ENCODE results near the gene SLC16A13.
A peak's percentile ranks its signal among the peaks of the same experiment; 100 is the strongest.
"Not testable (repeated sequence)": the region's sequence is repeated elsewhere in the genome, so short reads cannot be mapped to it uniquely, and the experiment has no call there.

Gene SLC16A13

DNA sequence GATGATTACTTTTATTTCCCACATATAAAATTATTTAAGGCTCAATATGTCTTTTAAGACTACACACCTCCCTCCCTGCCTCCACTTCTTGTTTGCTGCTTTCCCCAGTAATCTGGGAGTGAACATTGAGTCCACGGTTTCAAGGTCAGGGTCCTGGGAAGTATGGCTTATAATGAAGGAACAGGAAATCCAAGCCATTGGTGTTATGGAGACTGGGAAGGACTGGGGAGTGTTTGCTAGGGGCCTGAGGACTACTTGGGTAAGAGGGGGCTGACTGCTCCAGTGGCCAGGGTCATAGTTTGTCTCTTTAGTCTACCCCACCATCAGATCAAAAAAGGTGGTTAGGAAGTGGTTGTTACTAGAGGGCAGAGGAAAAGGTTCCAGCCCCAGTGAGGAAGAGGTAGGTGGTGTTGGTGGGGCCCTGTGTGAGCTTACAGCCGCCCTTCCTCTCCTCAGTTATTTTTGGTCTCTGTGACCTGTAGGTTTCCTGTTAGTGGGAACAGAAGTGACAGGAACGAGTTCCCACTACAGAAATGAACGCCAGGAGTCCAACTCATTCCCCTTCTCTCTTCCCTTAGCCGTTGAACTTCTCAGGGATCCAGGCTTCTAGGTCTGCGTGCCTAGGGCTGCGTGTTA lies 742 bp upstream of the SLC16A13 start:
- no peak for DNase-seq

DNA sequence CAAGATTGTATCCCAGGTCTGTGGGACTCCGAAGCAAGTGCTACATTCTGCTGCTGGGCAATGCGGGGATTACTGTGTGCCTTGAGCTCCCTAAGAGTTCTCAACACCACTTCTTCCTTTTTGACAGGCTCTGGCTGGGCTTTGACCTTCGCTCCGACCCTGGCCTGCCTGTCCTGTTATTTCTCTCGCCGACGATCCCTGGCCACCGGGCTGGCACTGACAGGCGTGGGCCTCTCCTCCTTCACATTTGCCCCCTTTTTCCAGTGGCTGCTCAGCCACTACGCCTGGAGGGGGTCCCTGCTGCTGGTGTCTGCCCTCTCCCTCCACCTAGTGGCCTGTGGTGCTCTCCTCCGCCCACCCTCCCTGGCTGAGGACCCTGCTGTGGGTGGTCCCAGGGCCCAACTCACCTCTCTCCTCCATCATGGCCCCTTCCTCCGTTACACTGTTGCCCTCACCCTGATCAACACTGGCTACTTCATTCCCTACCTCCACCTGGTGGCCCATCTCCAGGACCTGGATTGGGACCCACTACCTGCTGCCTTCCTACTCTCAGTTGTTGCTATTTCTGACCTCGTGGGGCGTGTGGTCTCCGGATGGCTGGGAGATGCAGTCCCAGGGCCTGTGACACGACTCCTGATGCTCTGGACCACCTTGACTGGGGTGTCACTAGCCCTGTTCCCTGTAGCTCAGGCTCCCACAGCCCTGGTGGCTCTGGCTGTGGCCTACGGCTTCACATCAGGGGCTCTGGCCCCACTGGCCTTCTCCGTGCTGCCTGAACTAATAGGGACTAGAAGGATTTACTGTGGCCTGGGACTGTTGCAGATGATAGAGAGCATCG lies 2.4 kb downstream of the SLC16A13 start:
- DNase-seq, result no peak

DNA sequence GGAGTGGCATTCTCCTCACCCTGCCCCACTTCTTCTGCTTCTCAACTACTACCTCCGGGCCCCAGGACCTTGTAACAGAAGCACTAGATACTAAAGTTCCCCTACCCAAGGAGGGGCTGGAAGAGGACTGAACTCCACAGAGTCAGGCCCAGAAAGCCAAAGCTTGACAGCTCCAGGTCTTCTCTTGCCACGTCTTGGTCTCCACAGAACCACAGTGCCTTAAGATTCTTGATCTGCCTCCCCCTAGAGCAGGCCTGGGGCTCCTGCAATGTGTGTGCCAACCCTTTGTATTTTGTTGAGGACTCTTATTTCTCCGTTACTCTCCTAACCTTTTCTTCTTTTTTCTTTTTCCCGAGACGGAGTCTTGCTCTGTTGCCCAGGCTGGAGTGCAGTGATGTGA lies 4.0 kb downstream of the SLC16A13 start:
- no peak for DNase-seq

DNA sequence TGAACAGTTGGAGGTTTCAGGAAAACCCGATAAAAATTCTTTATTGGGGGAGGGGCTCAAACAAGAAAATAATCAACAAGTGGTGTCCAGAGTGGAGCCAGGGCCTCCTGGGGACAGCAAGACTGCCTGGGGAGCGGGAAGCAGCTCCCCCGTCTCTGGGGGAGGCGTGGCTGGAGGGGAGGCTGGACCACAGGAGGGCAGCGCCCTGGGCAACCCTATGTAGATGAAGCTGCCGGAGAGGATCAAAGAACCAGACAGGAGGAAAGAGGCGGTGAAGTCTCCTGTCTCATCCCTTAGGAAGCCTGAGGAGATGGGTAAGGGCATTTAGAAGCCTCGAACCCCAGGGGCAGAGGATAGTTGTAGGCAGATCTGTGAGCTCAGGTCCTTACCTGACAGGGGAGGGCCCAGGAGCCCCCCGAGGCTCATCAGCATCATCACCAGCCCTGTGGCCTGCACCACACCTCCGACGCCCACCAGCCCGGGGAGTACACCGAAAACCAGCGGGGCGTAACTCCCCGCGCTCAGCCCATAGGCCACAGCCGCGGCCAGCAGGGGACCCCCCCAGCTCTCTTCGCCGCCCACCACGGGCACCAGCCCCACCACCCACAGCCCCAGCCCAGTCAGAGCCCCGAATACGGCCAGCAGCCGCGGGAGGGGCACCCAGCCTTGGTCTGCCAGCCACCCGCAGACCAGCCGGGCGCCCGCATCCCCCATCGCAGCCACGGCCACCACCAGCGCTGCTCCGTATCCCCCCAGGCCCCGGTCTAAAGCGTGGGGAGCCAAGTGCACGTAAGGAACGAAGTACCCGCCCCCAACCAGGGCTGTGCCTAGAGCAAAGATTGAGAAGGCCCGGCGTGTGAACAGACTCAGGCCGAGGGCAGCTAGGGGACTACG lies 6.0 kb downstream of the SLC16A13 start:
- no peak for DNase-seq

DNA sequence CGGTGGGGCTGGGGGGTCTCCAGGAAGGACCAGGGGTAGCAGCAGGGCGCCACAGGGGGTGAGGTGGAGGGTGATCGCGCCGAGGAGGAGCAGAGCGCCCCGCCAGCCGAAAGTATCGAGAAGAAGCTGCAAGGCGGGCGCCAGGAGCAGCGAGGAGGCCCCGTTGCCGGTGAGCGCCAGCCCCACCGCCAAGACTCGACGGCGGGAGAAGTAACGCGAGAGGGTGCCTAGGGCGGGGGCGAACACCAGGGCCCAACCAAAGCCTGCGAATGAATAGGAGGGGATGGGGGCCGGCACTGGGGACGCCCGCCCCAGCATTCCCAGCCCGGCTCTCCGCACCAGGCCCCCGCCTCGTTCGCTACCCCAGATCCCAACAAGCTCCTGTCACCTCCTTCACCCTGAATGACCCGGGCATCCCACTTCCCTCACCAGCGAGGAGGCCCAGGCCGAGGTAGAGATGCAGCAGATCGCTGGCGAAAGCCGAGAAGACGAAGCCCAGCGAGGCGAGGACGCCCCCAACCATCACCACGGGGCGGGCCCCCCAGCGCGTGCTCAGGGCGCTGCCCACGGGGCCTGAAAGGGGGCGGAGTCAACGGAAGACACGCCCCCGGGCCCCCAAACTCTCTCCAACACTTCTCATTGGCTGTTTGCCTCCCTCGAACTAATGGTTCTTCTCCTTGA lies 6.8 kb downstream of the SLC16A13 start:
- no peak for DNase-seq

DNA sequence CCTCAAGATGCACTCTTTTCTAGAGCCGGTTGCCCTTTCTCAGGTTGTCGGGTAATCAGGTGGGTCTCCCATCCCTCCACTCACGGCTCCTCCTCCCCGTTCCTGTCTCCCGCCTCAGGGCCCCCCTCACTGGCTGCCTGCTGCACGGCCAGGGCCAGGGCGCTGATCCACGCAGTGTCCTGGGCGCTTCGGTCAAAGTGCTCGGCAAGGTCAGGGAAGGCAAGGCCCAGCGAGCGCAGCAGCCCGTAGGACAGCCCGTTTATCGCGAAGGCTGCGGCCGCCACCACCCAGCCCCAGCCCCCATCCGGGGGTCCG lies 7.3 kb downstream of the SLC16A13 start:
- DNase-seq, result no peak

DNA sequence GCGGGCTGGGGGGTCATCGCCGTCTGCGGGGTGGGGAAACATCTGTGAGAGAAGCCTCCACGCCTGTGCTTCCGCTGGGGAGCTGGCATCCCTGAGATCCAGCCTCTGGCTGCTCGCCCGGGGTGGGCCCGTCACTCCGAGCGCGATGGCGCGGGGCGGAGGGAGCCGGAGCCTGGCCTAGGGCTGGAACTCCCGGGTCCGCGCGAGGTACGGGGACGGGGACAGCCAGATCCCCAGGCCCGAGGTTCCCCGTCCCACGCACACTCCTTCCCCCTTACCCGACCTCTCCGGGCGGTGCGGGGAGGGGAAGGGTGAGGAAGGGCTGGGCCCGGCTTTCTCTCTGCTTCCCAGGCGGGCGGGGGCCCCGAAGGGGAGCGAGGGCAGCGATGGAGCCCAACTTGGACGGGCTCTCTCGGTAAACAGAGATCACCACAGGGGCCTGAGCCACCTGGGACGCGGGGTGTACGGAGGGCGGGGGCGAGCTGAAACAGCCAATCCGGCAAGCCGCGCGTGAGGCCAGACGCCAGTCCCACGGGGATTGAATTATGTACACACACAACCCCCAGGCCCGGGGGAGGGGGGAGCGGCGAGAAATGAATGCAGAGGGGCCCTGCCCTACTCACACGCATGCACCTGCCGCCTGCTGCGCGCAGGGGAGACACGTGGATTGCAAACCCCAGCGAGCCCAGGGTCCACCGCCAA lies 7.8 kb downstream of the SLC16A13 start, which contains the start of gene SLC16A11:
Gene SLC16A11, minus strand, starts transcription at position 596 of the 702 bp plus-strand sequence. Its CDS starts 579 bp downstream, at position 17.
- no peak for DNase-seq

DNA sequence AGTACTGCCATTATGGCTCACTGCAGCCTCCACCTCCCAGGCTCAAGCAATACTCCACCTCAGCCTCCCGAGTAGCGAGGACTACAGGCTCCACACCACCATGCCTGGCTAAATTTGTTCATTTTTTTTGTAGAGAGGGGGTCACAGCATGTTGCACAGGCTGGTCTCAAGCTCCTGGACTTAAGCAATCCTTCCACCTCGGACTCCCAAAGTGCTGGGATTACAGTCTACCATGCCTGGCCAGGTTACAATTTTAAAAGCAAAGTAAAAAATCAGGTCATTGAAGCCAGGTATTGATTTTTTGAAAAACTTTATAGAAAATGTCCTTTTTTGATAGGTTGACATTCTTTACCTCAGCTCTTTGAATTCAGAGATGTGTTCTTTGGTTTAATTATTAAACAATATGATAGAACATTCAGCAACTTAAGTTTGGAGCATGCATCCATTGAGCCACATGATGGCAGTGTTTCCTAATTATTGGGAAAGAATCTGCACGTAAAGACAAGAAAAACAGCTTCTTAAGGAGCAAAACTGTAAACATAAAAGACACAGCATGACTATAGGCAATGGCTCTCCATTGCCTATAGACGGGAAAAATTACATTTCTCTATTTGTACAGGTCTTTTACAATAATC lies 9.8 kb downstream of the SLC16A13 start:
- DNase-seq, result peak; percentile 37

DNA sequence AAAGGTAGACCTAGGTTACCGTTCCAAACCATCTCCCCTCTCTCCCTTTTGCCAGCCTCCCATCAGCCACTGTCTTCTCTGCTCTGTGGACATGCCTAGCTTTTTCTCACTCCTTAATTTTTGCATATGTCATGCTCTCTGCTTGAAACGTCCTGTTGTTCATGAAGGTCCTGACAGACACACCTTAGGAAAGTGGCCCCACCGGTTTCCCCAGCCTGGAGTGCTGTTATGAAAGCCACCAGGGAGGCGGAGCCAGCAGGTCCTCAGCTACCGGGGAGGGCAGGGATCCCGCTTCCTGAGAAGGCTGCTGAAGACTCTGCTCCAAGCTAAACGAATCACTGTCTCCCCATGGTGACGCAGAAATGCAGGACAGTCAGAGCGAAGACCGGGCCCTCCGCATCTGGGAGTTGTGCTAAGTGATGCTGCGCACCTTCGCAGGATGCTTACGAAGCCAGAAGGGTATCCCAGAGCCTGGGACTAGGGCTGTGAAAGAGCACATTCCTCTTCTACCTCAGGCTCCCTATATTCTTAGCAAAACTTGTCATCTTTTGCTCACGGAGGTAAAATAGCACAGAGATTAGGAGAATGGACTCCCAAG lies 10.4 kb downstream of the SLC16A13 start:
- DNase-seq, result no peak

DNA sequence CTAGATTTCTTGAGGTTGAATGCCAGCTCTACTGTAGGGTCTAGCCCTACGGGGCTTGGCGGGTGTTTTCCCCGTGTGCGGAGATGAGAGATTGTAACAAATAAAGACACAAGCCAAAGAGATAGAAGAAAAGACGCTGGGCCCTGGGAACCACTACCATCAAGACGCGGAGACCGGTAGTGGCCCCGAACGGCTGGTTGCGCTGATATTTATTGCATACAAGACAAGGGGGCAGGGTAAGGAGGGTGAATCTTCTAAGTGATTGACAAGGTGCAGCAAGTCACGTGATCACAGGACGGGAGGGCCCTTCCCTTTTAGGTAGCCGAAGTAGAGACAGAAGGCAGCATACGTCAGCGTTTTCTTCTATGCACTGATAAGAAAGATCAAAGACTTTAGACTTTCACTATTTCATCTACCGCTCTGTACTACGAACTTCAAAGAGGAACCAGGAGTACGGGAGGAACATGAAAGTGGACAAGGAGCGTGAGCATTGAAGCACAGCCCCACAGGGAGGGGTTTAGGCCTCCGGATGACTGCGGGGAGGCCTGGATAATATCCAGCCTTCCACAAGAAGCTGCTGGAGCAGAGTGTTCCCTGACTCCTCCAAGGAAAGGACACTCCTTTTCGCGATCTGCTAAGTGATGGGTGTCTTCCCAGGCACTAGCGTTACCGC lies 11.0 kb downstream of the SLC16A13 start:
- DNase-seq, result peak; percentile 31

DNA sequence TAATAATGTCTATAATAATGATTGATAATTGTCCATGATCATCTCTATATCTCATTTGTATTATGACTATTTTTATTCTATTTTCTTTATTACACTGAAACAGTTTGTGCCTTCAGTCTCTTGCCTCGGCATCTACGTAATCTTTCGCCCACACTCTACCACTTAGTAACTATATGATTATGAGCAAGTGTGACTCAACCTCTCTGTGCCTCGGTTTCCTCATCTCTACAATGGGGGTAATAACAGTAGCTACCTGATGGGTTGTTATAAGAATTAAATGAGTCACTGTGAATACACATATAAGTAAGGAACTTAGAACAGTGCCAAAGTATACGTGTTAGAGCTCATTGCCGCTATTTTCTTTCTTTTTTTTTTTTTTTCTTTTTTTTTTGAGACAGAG lies 11.8 kb downstream of the SLC16A13 start:
- DNase-seq, result no peak

DNA sequence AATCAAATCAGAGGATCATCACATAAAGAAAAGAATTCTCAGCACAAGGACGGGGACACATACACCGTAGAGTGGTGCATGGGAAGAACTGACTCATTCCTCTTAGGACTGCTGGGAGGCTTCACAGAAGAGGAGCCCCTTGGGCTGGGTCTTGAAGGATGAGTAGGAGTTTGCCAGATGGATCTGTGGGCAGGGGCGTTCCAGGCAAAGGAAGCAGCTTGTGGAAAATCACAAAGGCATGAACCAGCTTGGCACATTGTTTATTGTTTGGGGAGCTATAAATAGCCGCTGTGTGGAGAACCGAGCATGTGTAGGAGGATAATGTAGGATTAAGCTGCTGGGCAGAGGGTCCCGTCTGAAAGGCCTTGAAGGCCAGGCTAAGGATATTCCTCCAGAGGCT lies 13.2 kb downstream of the SLC16A13 start:
- no peak for DNase-seq

DNA sequence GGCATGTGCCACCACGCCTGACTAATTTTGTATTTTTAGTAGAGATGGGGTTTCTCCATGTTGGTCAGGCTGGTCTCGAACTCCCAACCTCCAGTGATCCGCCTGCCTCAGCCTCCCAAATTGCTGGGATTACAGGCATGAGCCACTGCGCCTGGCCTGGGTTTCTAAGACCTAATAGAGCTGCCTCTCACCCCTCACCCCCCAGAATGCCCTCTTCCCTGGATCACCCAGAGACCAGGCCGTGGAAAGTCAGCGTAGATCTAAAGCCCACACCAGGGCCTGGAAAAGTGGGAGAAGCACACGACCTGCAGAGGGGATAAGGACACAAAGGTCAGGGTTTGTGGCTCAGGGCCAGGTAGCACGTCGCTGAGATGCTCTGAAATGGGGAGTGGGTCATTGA lies 14.8 kb downstream of the SLC16A13 start:
- not testable (repeated sequence) for DNase-seq

DNA sequence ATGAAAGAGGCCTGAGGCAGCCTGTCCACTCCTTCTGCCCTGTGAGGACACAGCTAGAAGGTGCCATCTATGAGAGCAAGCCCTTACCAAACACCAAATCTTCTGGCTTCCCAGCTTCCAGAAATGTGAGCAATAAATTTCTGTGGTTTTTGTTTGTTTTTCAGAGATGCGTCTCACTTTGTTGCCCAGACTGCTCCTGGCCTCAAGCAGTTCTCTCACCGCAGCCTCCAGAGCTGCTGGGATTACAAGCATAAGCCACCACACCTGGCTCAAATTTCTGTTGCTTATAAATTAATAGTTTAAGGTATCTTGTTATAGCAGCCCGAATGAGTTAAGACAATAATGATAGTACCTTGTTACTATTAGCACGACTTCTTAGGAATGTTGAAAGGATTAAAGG lies 20.6 kb downstream of the SLC16A13 start:
- DNase-seq, result no peak

DNA sequence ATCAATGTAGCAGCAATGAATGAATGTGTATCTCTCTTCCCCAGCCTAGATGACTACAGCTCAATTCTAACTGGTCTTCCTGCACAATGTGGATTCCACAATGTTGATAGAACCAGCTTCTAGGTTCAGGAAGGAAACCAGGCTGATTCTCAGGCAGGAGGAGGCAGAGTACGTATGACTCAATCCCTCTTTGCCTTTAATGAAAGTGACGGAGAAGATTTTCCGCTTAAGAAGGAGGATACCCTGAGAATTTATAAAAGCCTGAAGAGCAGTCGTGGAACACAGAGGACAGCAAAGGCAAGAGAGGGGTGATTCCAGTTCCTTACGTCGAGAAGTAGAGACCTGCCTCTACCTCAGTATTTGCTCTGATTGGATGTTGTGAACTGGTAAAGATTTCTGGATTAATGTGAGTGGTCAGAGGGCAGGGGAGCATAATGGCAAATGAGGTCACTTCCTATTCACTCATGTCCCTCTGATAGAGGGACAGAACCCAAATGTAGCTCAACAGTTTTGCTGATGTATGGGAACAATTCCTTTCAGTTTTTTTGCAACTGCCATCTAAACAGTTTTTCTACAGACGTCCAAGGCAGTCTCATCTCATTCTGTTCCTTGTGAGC lies 23.1 kb downstream of the SLC16A13 start:
- DNase-seq, result peak; percentile 70

DNA sequence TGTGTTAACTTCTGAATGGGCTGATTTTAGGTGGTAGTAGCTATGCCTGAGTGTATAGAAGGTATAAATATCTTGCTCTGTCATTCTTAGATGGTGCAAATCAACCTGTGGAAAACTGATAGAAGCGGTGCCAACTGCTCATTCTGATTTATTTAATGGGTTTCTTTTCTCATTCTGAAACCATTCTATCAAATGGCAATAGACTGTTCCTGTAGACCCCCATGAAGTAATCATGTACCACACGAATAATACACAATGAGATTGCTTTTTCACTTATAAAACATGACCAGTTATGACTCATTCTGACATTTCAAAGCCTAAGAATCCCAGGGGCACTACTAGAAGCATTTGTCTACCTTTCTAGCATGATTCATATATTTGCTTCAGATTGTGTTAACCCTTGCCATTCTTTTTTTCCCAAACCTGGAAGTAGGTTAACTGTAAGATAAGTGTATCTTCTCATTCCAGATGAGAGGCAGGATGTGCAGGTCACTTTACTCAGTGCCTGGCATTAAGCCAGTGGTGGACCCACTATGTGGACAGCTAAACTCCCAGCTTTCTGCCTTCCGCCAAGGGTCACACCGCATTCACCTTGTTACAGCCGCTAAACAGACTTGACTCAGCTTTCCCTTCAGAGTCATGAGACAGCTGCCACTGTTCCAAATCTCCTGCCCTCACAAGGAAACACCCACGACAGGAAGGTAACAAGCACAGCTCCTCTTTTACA lies 24.5 kb downstream of the SLC16A13 start:
- DNase-seq, result peak; percentile 94

DNA sequence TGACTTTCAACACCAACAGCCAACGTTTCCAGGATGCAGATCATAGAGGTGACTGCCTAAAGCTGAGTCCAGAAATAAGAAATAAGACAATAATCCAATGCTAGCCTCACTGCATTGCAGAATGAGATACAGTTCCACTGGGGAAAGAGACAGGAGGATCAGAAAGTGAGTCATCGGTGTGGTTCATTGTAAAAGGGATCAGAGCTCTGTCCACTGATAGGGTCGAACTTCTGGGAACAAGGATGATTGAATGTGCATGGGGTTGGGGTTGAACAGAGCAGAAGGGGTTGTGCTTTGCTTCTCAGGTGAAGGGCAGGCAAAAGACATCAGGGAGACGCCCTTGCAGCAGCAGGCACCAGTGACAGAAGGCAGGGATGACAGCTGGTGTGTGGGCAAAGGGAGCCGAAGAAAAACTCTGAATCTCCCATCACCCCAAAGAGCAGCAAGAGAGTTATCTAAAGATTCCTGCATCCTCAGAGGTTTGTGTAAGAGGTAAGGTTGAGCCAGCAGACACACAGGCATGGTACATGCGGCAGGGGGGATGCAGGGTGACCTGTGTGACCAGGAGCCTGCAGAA lies 27.8 kb downstream of the SLC16A13 start:
- no peak for DNase-seq

DNA sequence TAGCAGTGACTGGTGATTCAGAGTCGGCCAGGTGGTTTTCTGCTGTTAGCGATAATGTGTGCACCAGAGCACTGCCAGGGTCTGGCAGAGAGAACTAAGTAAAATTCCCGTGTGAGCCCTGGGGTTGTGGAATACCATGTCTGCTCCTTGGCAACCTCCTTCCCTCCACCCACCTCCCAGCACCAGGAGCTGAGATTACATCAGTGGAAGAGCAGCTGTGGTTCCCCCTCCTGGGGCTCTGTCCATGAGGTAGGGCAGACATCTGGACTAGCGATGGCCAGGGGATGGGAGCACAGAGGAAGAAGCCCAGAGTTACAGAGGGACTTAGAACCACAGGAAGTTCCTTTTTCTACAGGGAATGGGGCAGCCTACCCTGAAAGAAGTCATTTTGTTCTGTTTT lies 28.4 kb downstream of the SLC16A13 start:
- no peak for DNase-seq

DNA sequence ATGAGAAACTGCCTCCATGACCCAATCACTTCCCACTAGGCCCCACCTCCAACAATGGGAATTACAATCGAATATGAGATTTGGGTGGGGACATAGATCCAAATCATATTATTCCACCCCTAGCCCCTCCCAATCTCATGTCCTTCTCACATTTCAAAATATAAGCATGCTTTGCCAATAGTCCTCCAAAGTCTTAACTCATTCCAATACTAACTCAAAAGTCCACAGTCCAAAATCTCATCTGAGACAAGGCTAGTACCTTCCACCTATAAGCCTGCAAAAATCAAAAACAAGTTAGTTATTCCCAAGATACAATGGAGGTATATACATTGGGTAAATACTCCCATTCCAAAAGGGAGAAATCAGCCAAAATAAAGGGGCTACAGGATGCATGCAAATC lies 31.4 kb downstream of the SLC16A13 start:
- no peak for DNase-seq
